A673 (cell line): Measurements from ENCODE around the gene TF. TPM values are rescaled to one million over a fixed set of nuclear protein-coding genes. Genes with fewer than 3 reads are reported as not detected.

ENCODE experiments used
- BruUV-seq: library from RNA; stranded (reverse); fragments of 400-500 nt; replicated peaks from 2 replicates; lab custom pipeline; 2021; lab: Mats Ljungman, UMichigan
- CTCF ChIA-PET: fragments of 300-600 bp; sonication (Branson Sonifier 250); formaldehyde crosslinking; loops from one replicate; lab custom pipeline; 2022; ENCODE audit warnings: antibody characterized with exemption; lab: Charles Lee
- POLR2A ChIA-PET: fragments of 300-600 bp; sonication (Branson Sonifier 250); formaldehyde crosslinking; loops from one replicate; lab custom pipeline; 2022; ENCODE audit warnings: antibody characterized with exemption; ENCODE audit not compliant: low non-redundant PET; lab: Charles Lee
- DNase-seq: peaks from one replicate; pipeline ENCODE4 v3.0.0-alpha.2; 2015; ENCODE audit warnings: low spot score
- H3K27ac ChIP-seq: fragments of 200-600 bp; sonication (generic); 2 replicates; pipeline ENCODE4 v1.5.1; 2016; ENCODE audit warnings: mixed run types, low read depth, mild to moderate bottlenecking, mixed read lengths, antibody characterized with exemption, low read length; ENCODE audit not compliant: poor library complexity, severe bottlenecking
- H3K27me3 ChIP-seq: fragments of 200-600 bp; sonication (generic); replicated peaks from 2 replicates; pipeline ENCODE4 v1.6.1; 2017; ENCODE audit warnings: mixed run types, low read depth, mild to moderate bottlenecking, mixed read lengths, antibody characterized with exemption, low read length; ENCODE audit not compliant: insufficient read depth, poor library complexity
- H3K36me3 ChIP-seq: fragments of 200-600 bp; sonication (generic); 2 replicates; pipeline ENCODE4 v1.6.1; 2016; ENCODE audit warnings: mixed run types, mild to moderate bottlenecking, mixed read lengths, antibody characterized with exemption, low read length; ENCODE audit not compliant: insufficient read depth, poor library complexity, severe bottlenecking
- H3K4me1 ChIP-seq: fragments of 200-600 bp; sonication (generic); 2 replicates; pipeline ENCODE4 v1.6.1; 2017; ENCODE audit warnings: mixed run types, mild to moderate bottlenecking, mixed read lengths, antibody characterized with exemption, low read length; ENCODE audit not compliant: insufficient read depth, poor library complexity, severe bottlenecking
- H3K4me3 ChIP-seq: fragments of 200-600 bp; sonication (generic); 2 replicates; pipeline ENCODE4 v1.5.1; 2016; ENCODE audit warnings: low read depth, mixed run types, mild to moderate bottlenecking, mixed read lengths, low read length; ENCODE audit not compliant: poor library complexity, severe bottlenecking
- H3K9me3 ChIP-seq: fragments of 200-600 bp; sonication (generic); 2 replicates; pipeline ENCODE4 v1.6.1; 2016; ENCODE audit warnings: mixed run types, low read depth, mild to moderate bottlenecking, mixed read lengths, antibody characterized with exemption, low read length; ENCODE audit not compliant: poor library complexity, severe bottlenecking
- EZH2 ChIP-seq: fragments of 200-600 bp; sonication (generic); IDR thresholded peaks from 2 replicates; pipeline ENCODE4 v1.6.1; 2017; ENCODE audit warnings: borderline replicate concordance, low read depth, mild to moderate bottlenecking, mixed read lengths, antibody characterized with exemption, low read length; ENCODE audit not compliant: poor library complexity, severe bottlenecking
- intact Hi-C: fragments of 100-400 bp; cut with micrococcal nuclease; formaldehyde crosslinking; loops from one replicate; pipeline ENCODE4 v1.10.0; 2022; ENCODE audit not compliant: unreplicated experiment
- total RNA-seq: library from RNA; stranded (reverse); gene quantifications from 2 replicates; pipeline ENCODE4 v1.2.3, GENCODE V29; 2021
- TF ChIP-seq, protein P1 (sequence below): fragments of 300-800, 200-600 bp; sonication (generic); conservative IDR thresholded peaks from 2 replicates; pipeline ENCODE4 v1.5.1; 2017; ENCODE audit warnings: low read depth, mild to moderate bottlenecking, antibody characterized with exemption, low read length, moderate library complexity, mixed read lengths

The TF gene
- total RNA-seq, 1 experiment from 2014 or later = 0.11 TPM

DNA sequence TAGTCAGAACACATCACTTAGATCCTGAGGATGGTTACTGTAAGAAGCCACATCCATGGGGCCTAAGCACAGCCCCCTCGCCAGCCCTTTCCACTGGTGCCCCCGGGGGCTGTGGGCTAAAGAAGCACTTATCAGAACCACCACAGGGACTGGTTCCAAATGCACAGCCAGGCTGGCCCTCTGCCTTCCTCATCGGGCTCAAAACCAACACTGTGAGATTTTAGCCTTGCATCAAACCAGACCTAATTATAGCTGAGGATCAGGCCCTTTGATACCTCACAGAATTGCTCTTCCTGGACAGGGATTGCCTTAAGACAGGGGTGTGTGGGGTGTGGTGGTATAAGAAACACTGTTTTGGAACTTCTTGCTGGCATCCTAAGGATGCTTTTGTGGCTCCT is 83.1 kb downstream of the TF start:
- no peak for DNase-seq
- intact Hi-C loops = no loop called here
- Histone ChIP-seq H3K9me3 (no peaks in the 10 kb centered on the region), H3K27me3 (no peaks in the 10 kb centered on the region), H3K4me1 (no peaks in the 10 kb centered on the region), H3K27ac (no peak overlapping the region), H3K4me3 (no peak overlapping the region), H3K36me3 (no peaks in the 10 kb centered on the region)
- POLR2A ChIA-PET = no interaction called here
- no peak for TF ChIP-seq EZH2
- TF ChIP-seq, protein P1, sequence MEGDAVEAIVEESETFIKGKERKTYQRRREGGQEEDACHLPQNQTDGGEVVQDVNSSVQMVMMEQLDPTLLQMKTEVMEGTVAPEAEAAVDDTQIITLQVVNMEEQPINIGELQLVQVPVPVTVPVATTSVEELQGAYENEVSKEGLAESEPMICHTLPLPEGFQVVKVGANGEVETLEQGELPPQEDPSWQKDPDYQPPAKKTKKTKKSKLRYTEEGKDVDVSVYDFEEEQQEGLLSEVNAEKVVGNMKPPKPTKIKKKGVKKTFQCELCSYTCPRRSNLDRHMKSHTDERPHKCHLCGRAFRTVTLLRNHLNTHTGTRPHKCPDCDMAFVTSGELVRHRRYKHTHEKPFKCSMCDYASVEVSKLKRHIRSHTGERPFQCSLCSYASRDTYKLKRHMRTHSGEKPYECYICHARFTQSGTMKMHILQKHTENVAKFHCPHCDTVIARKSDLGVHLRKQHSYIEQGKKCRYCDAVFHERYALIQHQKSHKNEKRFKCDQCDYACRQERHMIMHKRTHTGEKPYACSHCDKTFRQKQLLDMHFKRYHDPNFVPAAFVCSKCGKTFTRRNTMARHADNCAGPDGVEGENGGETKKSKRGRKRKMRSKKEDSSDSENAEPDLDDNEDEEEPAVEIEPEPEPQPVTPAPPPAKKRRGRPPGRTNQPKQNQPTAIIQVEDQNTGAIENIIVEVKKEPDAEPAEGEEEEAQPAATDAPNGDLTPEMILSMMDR = no peak
- no TSS peak for BruUV-seq
- CTCF ChIA-PET = no interaction called here

DNA sequence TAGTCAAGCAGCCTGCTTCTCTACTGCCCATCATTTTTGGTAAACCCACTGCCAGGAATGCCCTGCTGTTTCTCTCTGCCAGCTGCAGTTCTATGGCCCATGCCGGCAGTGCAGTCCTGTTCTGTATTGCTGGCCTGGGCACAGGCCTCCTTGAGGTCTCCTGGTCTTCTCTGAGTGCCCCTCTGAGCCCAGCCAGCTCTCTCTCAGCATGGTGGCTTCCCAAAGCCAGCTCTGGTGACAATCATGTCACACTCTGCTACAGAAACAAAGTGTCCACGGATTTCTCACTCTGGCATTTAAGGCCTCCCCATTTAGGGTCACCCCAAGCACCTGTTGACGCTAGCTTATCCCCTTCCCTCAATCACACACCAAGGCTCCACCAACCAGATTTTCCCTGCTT is 83.9 kb downstream of the TF start:
- DNase-seq = no peak
- Histone ChIP-seq H3K27me3 (no peaks in the 10 kb centered on the region), H3K4me3 (no peak overlapping the region), H3K27ac (no peak overlapping the region), H3K36me3 (no peaks in the 10 kb centered on the region), H3K9me3 (no peaks in the 10 kb centered on the region), H3K4me1 (no peaks in the 10 kb centered on the region)
- ChIA-PET POLR2A (no interaction called here), CTCF (no interaction called here)
- TF ChIP-seq EZH2 = no peak
- TF ChIP-seq, protein P1 = no peak
- no TSS peak for BruUV-seq
- intact Hi-C loops = no loop called here

DNA sequence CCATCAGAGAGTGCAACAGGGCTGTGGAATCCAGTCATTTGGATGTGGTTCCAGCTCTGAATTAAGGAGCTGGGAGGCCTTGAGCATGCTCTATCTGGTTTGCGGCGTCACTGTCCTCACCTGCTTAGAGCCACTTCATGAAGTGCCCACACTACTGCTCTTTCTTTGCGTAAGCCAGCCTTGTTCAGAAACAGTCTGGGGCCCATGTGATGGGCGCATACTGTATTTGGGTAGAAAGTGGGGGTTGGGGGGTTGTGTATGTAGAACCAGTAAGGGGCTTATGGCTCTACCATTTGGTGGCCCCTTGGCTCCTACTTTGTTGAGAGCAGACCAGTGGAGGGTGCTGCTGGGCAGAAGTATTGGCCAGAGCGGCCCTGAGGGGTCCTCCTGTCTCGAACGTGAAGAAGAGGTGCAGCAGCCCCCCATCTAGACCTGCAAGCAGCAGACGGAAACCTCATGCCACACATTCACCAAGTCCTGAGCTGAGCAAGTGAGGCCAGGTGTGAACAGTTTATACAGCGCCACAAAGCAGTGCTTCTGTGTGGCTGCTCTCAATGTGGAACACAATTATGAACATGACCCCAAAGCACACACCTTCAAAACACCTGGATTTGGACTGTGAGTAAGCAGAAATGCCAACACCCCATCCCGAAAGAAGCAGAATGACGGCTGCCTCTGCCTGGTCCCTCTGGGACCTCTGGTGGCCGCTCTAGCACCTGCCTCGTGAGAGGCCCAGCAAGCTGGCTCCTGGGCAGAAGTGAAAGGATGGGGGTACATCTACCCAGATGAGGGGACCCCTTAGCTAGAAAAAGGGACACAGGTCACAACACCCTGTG is 86.0 kb downstream of the TF start:
- no peaks in the 10 kb centered on the region for H3K36me3 ChIP-seq
- BruUV-seq = no TSS peak
- no peaks in the 10 kb centered on the region for H3K9me3 ChIP-seq
- H3K4me1 ChIP-seq = no peaks in the 10 kb centered on the region
- intact Hi-C loops = no loop called here
- no peaks in the 10 kb centered on the region for H3K27me3 ChIP-seq
- no peak overlapping the region for H3K4me3 ChIP-seq
- no peak overlapping the region for H3K27ac ChIP-seq
- DNase-seq = no peak
- CTCF ChIA-PET = no interaction called here
- no peak for TF ChIP-seq EZH2
- TF ChIP-seq, protein P1 = no peak
- POLR2A ChIA-PET = no interaction called here
